ENCODE measurements around the gene MANEAL. TPM values are rescaled to one million over a fixed set of nuclear protein-coding genes. Genes with fewer than 3 reads are reported as not detected.

The MANEAL gene
- total RNA-seq, 1 donor from 2014 or later = 4.0 TPM

DNA sequence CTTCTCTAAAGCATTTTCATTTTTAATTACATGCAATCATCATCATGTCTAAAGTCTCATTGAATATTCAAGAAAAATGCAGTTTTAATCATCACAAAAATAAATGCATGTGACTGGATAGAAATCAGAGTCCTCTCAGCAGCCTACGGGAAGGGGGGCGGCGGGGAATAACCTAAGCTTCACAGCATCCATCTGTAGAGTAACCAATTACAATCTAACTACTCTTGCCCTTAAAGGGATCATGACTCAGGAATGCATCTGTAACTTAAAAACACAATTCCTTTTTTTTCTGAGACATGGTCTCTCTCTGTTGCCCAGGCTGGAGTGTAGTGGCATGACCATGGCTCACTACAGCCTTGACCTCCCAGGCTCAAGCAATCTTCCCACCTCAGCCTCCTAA is 43.1 kb downstream of the MANEAL start:
- Mint-ChIP-seq H3K36me3 (ENCODE audit: low read depth) (peaks cover 40% of the 10 kb centered on the region), H3K4me1 (ENCODE audit: low read depth) (no peaks in the 10 kb centered on the region), H3K27ac (ENCODE audit: unreplicated experiment) (no peak overlapping the region), H3K27me3 (ENCODE audit: low read depth) (no peaks in the 10 kb centered on the region), H3K9me3 (ENCODE audit: low read depth) (no peaks in the 10 kb centered on the region), H3K4me3 (ENCODE audit: unreplicated experiment) (no peak overlapping the region)
- TF ChIP-seq, protein P1, sequence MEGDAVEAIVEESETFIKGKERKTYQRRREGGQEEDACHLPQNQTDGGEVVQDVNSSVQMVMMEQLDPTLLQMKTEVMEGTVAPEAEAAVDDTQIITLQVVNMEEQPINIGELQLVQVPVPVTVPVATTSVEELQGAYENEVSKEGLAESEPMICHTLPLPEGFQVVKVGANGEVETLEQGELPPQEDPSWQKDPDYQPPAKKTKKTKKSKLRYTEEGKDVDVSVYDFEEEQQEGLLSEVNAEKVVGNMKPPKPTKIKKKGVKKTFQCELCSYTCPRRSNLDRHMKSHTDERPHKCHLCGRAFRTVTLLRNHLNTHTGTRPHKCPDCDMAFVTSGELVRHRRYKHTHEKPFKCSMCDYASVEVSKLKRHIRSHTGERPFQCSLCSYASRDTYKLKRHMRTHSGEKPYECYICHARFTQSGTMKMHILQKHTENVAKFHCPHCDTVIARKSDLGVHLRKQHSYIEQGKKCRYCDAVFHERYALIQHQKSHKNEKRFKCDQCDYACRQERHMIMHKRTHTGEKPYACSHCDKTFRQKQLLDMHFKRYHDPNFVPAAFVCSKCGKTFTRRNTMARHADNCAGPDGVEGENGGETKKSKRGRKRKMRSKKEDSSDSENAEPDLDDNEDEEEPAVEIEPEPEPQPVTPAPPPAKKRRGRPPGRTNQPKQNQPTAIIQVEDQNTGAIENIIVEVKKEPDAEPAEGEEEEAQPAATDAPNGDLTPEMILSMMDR (IDR thresholded peaks at IDR 0.05) = no peak
- DNase-seq (ENCODE audit: low spot score) = no peak

DNA sequence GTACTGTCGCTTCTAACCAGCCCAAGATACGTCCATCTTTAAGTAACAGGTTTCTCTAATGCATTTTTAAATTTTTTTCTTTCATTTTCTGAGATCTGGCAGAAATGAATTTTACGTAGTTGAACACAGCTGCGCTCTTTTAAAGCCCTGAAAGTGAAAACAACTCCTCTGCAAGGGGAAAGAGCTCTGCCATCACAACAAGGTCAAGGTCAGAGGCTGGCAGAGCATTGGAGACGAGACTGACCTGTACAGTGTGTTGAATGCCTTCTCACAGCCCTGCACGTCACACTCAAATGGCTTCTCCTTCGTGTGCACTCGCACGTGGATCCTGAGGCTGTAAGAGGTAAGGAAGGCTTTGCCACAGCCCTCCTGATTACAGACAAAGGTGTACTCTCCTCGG is 46.0 kb downstream of the MANEAL start:
- H3K9me3 Mint-ChIP-seq (ENCODE audit: low read depth) = no peaks in the 10 kb centered on the region
- DNase-seq (ENCODE audit: low spot score) = peak; percentile 24
- H3K36me3 Mint-ChIP-seq (ENCODE audit: low read depth) = peaks cover 21% of the 10 kb centered on the region
- no peaks in the 10 kb centered on the region for H3K27me3 Mint-ChIP-seq (ENCODE audit: low read depth)
- no peak overlapping the region for H3K4me3 Mint-ChIP-seq (ENCODE audit: unreplicated experiment)
- TF ChIP-seq, protein P1 (IDR thresholded peaks at IDR 0.05) = no peak
- peaks cover 2% of the 10 kb centered on the region for H3K4me1 Mint-ChIP-seq (ENCODE audit: low read depth)
- no peak overlapping the region for H3K27ac Mint-ChIP-seq (ENCODE audit: unreplicated experiment)

DNA sequence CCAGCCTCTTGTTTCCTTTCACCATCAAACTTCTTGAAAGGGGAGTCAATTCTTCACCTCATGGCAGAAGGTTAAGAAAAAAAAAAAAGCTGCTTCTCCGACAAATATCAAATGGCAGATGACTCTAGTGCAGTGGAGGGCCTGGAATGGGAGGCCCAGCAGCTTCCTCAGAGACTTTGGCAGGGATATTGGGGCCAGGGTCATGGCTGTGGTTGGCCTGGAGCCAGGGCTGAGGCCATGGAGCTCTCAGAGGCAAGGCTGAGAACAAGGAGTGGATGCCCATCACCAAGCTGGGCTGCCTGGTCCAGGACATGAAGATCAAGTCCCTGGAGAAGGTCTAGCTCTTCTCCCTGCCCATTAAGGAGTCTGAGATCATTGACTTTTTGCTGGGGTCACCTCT is 47.1 kb downstream of the MANEAL start:
- Mint-ChIP-seq H3K27ac (ENCODE audit: unreplicated experiment) (no peak overlapping the region), H3K36me3 (ENCODE audit: low read depth) (peaks cover 13% of the 10 kb centered on the region), H3K9me3 (ENCODE audit: low read depth) (no peaks in the 10 kb centered on the region), H3K4me1 (ENCODE audit: low read depth) (peaks cover 8% of the 10 kb centered on the region), H3K4me3 (ENCODE audit: unreplicated experiment) (no peak overlapping the region), H3K27me3 (ENCODE audit: low read depth) (no peaks in the 10 kb centered on the region)
- peak; percentile 56 for DNase-seq (ENCODE audit: low spot score)
- TF ChIP-seq, protein P1 (IDR thresholded peaks at IDR 0.05) = no peak

DNA sequence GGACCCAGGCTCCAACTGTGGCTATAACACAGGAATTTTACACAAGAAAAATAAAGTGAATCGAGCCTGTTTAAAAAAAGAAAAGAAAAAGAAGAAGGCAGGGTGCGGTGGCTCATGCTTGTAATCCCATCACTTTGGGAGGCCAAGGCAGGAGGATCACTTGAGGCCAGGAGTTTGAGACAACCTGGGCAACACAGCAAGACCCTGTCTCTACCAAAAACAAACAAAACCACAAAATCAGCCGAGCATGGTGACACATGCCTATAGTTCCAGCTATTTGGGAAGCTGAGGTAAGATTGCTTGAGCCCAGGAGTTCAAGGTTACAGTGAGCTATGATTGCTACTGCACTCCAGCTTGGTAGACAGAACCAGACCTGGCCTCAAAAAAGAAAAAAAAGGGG is 48.0 kb downstream of the MANEAL start:
- peaks cover 8% of the 10 kb centered on the region for H3K4me1 Mint-ChIP-seq (ENCODE audit: low read depth)
- H3K4me3 Mint-ChIP-seq (ENCODE audit: unreplicated experiment) = no peak overlapping the region
- no peak overlapping the region for H3K27ac Mint-ChIP-seq (ENCODE audit: unreplicated experiment)
- H3K9me3 Mint-ChIP-seq (ENCODE audit: low read depth) = no peaks in the 10 kb centered on the region
- peak; percentile 4 for DNase-seq (ENCODE audit: low spot score)
- H3K27me3 Mint-ChIP-seq (ENCODE audit: low read depth) = no peaks in the 10 kb centered on the region
- TF ChIP-seq, protein P1 (IDR thresholded peaks at IDR 0.05) = no peak
- peaks cover 10% of the 10 kb centered on the region for H3K36me3 Mint-ChIP-seq (ENCODE audit: low read depth)

DNA sequence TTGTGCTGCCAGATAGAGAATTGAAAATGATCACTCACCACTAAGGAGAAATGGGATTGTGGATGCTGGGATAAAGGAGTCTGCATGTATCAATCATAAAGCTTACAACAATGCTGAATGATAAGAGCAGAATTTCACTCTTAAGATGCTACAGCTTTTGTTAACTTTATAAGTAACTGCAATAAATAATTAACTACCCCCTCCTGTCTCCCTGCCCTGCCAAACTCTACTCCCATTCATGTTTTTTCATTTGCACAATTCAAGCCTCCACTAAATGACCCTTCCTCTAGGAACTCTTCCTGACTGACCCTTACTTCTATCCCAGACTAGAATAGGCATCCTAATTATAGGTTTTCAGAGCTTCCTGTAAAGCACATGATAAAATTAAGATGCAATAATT is 50.9 kb downstream of the MANEAL start:
- Mint-ChIP-seq H3K9me3 (ENCODE audit: low read depth) (no peaks in the 10 kb centered on the region), H3K27me3 (ENCODE audit: low read depth) (no peaks in the 10 kb centered on the region), H3K36me3 (ENCODE audit: low read depth) (peaks cover 4% of the 10 kb centered on the region), H3K4me3 (ENCODE audit: unreplicated experiment) (no peak overlapping the region), H3K27ac (ENCODE audit: unreplicated experiment) (no peak overlapping the region), H3K4me1 (ENCODE audit: low read depth) (peaks cover 12% of the 10 kb centered on the region)
- no peak for DNase-seq (ENCODE audit: low spot score)
- TF ChIP-seq, protein P1 (IDR thresholded peaks at IDR 0.05) = no peak
